Upper lobe of right lung (tissue), 1 donor: ENCODE measurements around the gene LILRA2. TPM values are rescaled to one million over a fixed set of nuclear protein-coding genes. Genes with fewer than 3 reads are reported as not detected.
"Not testable (repeated sequence)": the region's sequence is repeated elsewhere in the genome, so short reads cannot be mapped to it uniquely, and the experiment has no call there.

Experiments used
- ATAC-seq: fragments of 200-7000 bp; cut with Tn5 transposase; one replicate; pipeline ENCODE4 v1.9.1; 2020; ENCODE audit warnings: mild to moderate bottlenecking, moderate library complexity
- DNase-seq: peaks from one replicate; pipeline ENCODE4 v3.0.0-alpha.2; 2020
- H3K27ac ChIP-seq: fragments of 200-600 bp; one replicate; pipeline ENCODE4 v1.8.0; 2022
- H3K27me3 ChIP-seq: fragments of 200-600 bp; one replicate; pipeline ENCODE4 v1.8.0; 2022; ENCODE audit warnings: mild to moderate bottlenecking
- H3K36me3 ChIP-seq: fragments of 200-600 bp; one replicate; pipeline ENCODE4 v1.8.0; 2022
- H3K4me1 ChIP-seq: fragments of 200-600 bp; one replicate; pipeline ENCODE4 v1.8.0; 2022
- H3K4me3 ChIP-seq: fragments of 200-600 bp; one replicate; pipeline ENCODE4 v1.8.0; 2022; ENCODE audit warnings: mild to moderate bottlenecking
- H3K9me3 ChIP-seq: fragments of 200-600 bp; one replicate; pipeline ENCODE4 v1.8.0; 2022
- intact Hi-C: fragments of 100-400 bp; cut with DNase I; formaldehyde crosslinking; loops from one replicate; pipeline ENCODE4 v1.11.0; 2022
- total RNA-seq: library from RNA; stranded (reverse); fragmentation: NEBNext Ultra II Directional; extraction: Animal tissue kit (Norgen Biotek cat#: 25700); gene quantifications from one replicate; pipeline ENCODE4 v1.2.1, GENCODE V29; 2021
- TF ChIP-seq, protein P1 (sequence below): fragments of 200-600 bp; IDR thresholded peaks from one replicate; pipeline ENCODE4 v1.8.0; 2022; ENCODE audit warnings: antibody characterized with exemption
- donor health status: DM: no; HTN: yes; CAD: no; lungs with severe emphysema.

LILRA2 gene
- total RNA-seq, 1 donor from 2014 or later, result 15.4 TPM

DNA sequence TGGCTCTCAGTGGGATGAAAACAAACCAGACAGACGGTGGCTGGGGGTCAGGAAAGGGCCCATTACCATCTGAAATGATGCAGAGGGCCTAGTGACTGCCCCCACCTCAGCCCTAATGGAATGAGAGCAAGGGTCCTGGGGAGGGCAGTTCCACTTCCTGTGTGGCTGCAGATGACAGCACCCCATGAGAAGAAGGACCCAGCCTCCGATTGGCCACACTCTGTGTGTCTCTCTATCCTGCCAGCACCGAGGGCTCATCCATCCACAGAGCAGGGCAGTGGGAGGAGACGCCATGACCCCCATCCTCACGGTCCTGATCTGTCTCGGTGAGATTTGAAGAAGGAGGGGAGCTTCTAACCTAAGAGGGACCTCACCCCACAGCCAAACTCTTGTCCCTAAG is 57.2 kb downstream of the LILRA2 start:
- intact Hi-C loops, result no loop called here
- Histone ChIP-seq H3K4me1 (no peaks in the 10 kb centered on the region), H3K27ac (no peak overlapping the region), H3K36me3 (no peaks in the 10 kb centered on the region), H3K27me3 (peaks cover 8% of the 10 kb centered on the region), H3K4me3 (peak overlapping the region; percentile 32), H3K9me3 (no peaks in the 10 kb centered on the region)
- ATAC-seq (peak; percentile 55), DNase-seq (no peak)
- TF ChIP-seq, protein P1, sequence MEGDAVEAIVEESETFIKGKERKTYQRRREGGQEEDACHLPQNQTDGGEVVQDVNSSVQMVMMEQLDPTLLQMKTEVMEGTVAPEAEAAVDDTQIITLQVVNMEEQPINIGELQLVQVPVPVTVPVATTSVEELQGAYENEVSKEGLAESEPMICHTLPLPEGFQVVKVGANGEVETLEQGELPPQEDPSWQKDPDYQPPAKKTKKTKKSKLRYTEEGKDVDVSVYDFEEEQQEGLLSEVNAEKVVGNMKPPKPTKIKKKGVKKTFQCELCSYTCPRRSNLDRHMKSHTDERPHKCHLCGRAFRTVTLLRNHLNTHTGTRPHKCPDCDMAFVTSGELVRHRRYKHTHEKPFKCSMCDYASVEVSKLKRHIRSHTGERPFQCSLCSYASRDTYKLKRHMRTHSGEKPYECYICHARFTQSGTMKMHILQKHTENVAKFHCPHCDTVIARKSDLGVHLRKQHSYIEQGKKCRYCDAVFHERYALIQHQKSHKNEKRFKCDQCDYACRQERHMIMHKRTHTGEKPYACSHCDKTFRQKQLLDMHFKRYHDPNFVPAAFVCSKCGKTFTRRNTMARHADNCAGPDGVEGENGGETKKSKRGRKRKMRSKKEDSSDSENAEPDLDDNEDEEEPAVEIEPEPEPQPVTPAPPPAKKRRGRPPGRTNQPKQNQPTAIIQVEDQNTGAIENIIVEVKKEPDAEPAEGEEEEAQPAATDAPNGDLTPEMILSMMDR, result no peak

DNA sequence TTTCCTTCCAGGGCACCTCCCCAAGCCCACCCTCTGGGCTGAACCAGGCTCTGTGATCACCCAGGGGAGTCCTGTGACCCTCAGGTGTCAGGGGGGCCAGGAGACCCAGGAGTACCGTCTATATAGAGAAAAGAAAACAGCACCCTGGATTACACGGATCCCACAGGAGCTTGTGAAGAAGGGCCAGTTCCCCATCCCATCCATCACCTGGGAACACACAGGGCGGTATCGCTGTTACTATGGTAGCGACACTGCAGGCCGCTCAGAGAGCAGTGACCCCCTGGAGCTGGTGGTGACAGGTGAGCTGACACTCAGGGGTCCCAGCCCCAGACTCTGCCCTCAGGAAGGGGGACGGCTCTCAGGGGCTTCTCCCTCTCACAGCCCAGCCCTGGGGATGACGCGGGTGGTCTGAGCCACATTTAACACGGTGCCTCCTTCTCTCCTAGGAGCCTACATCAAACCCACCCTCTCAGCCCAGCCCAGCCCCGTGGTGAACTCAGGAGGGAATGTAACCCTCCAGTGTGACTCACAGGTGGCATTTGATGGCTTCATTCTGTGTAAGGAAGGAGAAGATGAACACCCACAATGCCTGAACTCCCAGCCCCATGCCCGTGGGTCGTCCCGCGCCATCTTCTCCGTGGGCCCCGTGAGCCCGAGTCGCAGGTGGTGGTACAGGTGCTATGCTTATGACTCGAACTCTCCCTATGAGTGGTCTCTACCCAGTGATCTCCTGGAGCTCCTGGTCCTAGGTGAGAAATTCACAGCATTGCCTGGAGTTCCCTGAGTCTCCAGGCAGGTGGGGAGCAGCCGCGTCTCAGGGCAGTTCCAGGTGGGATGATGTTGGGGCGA is 58.1 kb downstream of the LILRA2 start:
- ATAC-seq, H3K9me3 ChIP-seq, DNase-seq, H3K36me3 ChIP-seq, H3K27ac ChIP-seq, intact Hi-C loops, H3K4me3 ChIP-seq, H3K4me1 ChIP-seq, H3K27me3 ChIP-seq: not testable (repeated sequence)

GRCh38 chr19:54632517-54632916 is 58.9 kb downstream of the LILRA2 start:
- intact Hi-C loops, H3K36me3 ChIP-seq, H3K27me3 ChIP-seq, H3K4me1 ChIP-seq, H3K9me3 ChIP-seq, DNase-seq, ATAC-seq, H3K27ac ChIP-seq, H3K4me3 ChIP-seq: not testable (repeated sequence)

DNA sequence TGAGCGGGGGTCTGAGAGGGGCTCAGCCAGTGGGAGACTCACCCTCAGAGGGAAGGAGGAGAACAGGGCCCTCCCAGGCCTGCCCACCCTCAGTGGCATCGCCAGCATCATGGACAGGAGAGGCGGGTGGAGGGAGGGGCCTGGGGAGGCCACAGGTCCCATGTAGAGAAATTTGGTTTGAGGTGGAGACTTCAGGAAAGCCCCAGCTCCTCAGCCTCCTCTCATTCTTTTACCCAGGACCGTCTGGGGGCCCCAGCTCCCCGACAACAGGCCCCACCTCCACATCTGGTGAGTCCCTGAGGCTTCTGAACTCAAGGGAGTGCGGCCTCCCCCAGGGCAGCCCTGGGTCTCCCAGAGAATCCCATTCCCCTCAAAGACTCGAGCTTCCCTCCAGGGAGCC is 59.8 kb downstream of the LILRA2 start:
- H3K9me3 ChIP-seq, result no peaks in the 10 kb centered on the region
- H3K4me1 ChIP-seq, result no peaks in the 10 kb centered on the region
- no peak overlapping the region for H3K27ac ChIP-seq
- no peaks in the 10 kb centered on the region for H3K36me3 ChIP-seq
- DNase-seq (no peak), ATAC-seq (no peak)
- H3K4me3 ChIP-seq, result no peak overlapping the region
- TF ChIP-seq, protein P1, result no peak
- H3K27me3 ChIP-seq, result peaks cover 8% of the 10 kb centered on the region
- intact Hi-C loops, result no loop called here

GRCh38 chr19:54636081-54636480 is 62.5 kb downstream of the LILRA2 start:
- H3K4me3 ChIP-seq, DNase-seq, H3K36me3 ChIP-seq, H3K4me1 ChIP-seq, H3K9me3 ChIP-seq, H3K27ac ChIP-seq, ATAC-seq, H3K27me3 ChIP-seq, intact Hi-C loops: not testable (repeated sequence)

DNA sequence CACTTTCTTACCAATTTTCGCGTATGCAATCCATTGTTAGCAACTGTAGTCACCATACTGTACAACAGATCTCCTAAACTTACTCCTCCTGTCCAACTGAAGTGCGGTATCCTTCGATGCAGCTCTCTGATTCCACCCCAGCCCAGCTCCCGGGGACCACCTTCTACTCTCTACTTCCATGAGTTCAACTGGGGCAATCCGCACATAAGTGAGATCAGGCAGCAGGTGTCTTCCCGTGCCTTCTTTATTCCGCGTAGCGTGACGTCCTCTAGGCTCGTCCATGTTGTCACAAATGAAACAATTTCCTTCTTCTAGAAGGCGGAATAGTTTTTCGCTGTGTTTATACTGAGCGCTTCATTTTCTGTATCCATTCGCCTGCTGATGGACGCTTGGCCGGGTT is 65.1 kb downstream of the LILRA2 start:
- Histone ChIP-seq H3K4me1 (no peaks in the 10 kb centered on the region), H3K27ac (no peak overlapping the region), H3K4me3 (no peak overlapping the region), H3K9me3 (no peaks in the 10 kb centered on the region), H3K36me3 (no peaks in the 10 kb centered on the region), H3K27me3 (no peaks in the 10 kb centered on the region)
- ATAC-seq, result no peak
- intact Hi-C loops, result no loop called here
- no peak for DNase-seq
- TF ChIP-seq, protein P1, result no peak

Other genes with a start within 250 kb of the LILRA2 start
- gene LILRA4, start 234.6 kb upstream of the LILRA2 start, total RNA-seq, result 4.8 TPM
- gene LAIR1, start 208.9 kb upstream of the LILRA2 start, total RNA-seq, result 87.8 TPM
- gene TTYH1, start 158.3 kb upstream of the LILRA2 start, total RNA-seq, result not detected
- 191 TPM for gene LENG8, start 124.6 kb upstream of the LILRA2 start, total RNA-seq
- 7.2 TPM for gene LENG9, start 110.0 kb upstream of the LILRA2 start, total RNA-seq
- gene CDC42EP5, start 100.5 kb upstream of the LILRA2 start, total RNA-seq, result 38.2 TPM
- not detected for gene LAIR2, start 71.0 kb upstream of the LILRA2 start, total RNA-seq
- 4.7 TPM for gene LILRA1, start 19.8 kb downstream of the LILRA2 start, total RNA-seq
- gene LILRB1, start 56.7 kb downstream of the LILRA2 start, total RNA-seq, result 23.6 TPM
- gene LILRB4, start 89.2 kb downstream of the LILRA2 start, total RNA-seq, result 29.8 TPM
- gene KIR3DL3, start 150.7 kb downstream of the LILRA2 start, total RNA-seq, result not detected
- gene KIR2DL3, start 164.7 kb downstream of the LILRA2 start, total RNA-seq, result not detected
- gene KIR2DL1, start 196.0 kb downstream of the LILRA2 start, total RNA-seq, result 0.58 TPM
- 0.46 TPM for gene KIR2DL4, start 229.8 kb downstream of the LILRA2 start, total RNA-seq
- 0.23 TPM for gene KIR3DL1, start 242.7 kb downstream of the LILRA2 start, total RNA-seq